Measurements from ENCODE around the gene LDLRAP1.

Gene LDLRAP1

GRCh38 chr1:25524568-25525360 lies 18.6 kb upstream of the LDLRAP1 start:
- peaks cover 0 to 29% (median 6%) of the 10 kb centered on the region in 5 donors for H3K27me3 ChIP-seq (ENCODE audit: control insufficient read depth in 5 of 5, insufficient read depth in 4 of 5, low read length in 5 of 5)
- peaks cover 0 to 9% (median 0%) of the 10 kb centered on the region in 5 donors for H3K4me1 ChIP-seq (ENCODE audit: control insufficient read depth in 5 of 5, insufficient read depth in 5 of 5, low read length in 5 of 5)
- no peak overlapping the region for H3K4me3 ChIP-seq (ENCODE audit: low read depth in 1 of 5, low read length in 5 of 5)
- no peak overlapping the region for H3K27ac ChIP-seq (ENCODE audit: low read depth, low read length)
- peaks cover 0 to 11% (median 10%) of the 10 kb centered on the region in 5 donors for H3K9me3 ChIP-seq (ENCODE audit: control insufficient read depth in 5 of 5, low read length in 5 of 5)
- no peak overlapping the region for H3K9ac ChIP-seq (ENCODE audit: low read length in 5 of 5)
- no peaks in the 10 kb centered on the region for H3K36me3 ChIP-seq (ENCODE audit: control insufficient read depth in 5 of 5, insufficient read depth in 5 of 5, low read length in 5 of 5)

GRCh38 chr1:25525361-25525688 lies 18.1 kb upstream of the LDLRAP1 start:
- Histone ChIP-seq H3K36me3 (ENCODE audit: control insufficient read depth in 5 of 5, insufficient read depth in 5 of 5, low read length in 5 of 5) (no peaks in the 10 kb centered on the region), H3K4me3 (ENCODE audit: low read depth in 1 of 5, low read length in 5 of 5) (no peak overlapping the region), H3K9ac (ENCODE audit: low read length in 5 of 5) (no peak overlapping the region), H3K27me3 (ENCODE audit: control insufficient read depth in 5 of 5, insufficient read depth in 4 of 5, low read length in 5 of 5) (peaks cover 0 to 31% (median 6%) of the 10 kb centered on the region in 5 donors), H3K27ac (ENCODE audit: low read depth, low read length) (no peak overlapping the region), H3K4me1 (ENCODE audit: control insufficient read depth in 5 of 5, insufficient read depth in 5 of 5, low read length in 5 of 5) (peaks cover 0 to 9% (median 0%) of the 10 kb centered on the region in 5 donors), H3K9me3 (ENCODE audit: control insufficient read depth in 5 of 5, low read length in 5 of 5) (peaks cover 0 to 11% (median 10%) of the 10 kb centered on the region in 5 donors)

- H3K27me3 ChIP-seq (ENCODE audit: control insufficient read depth in 5 of 5, insufficient read depth in 4 of 5, low read length in 5 of 5) = peaks cover 0 to 31% (median 6%) of the 10 kb centered on the region in 5 donors
- H3K4me3 ChIP-seq (ENCODE audit: low read depth in 1 of 5, low read length in 5 of 5) = no peak overlapping the region
- no peak overlapping the region for H3K27ac ChIP-seq (ENCODE audit: low read depth, low read length)
- H3K36me3 ChIP-seq (ENCODE audit: control insufficient read depth in 5 of 5, insufficient read depth in 5 of 5, low read length in 5 of 5) = no peaks in the 10 kb centered on the region
- peaks cover 0 to 9% (median 0%) of the 10 kb centered on the region in 5 donors for H3K4me1 ChIP-seq (ENCODE audit: control insufficient read depth in 5 of 5, insufficient read depth in 5 of 5, low read length in 5 of 5)
- H3K9me3 ChIP-seq (ENCODE audit: control insufficient read depth in 5 of 5, low read length in 5 of 5) = peaks cover 0 to 11% (median 10%) of the 10 kb centered on the region in 5 donors
- no peak overlapping the region for H3K9ac ChIP-seq (ENCODE audit: low read length in 5 of 5)
Measured at GRCh38 chr1:25526753-25527152, 16.7 kb upstream of the LDLRAP1 start.

GRCh38 chr1:25527226-25527846 lies 16.1 kb upstream of the LDLRAP1 start:
- Histone ChIP-seq H3K9ac (ENCODE audit: low read length in 5 of 5) (no peak overlapping the region), H3K9me3 (ENCODE audit: control insufficient read depth in 5 of 5, low read length in 5 of 5) (peaks cover 0 to 11% (median 10%) of the 10 kb centered on the region in 5 donors), H3K27me3 (ENCODE audit: control insufficient read depth in 5 of 5, insufficient read depth in 4 of 5, low read length in 5 of 5) (peaks cover 0 to 31% (median 6%) of the 10 kb centered on the region in 5 donors), H3K36me3 (ENCODE audit: control insufficient read depth in 5 of 5, insufficient read depth in 5 of 5, low read length in 5 of 5) (no peaks in the 10 kb centered on the region), H3K4me3 (ENCODE audit: low read depth in 1 of 5, low read length in 5 of 5) (no peak overlapping the region), H3K4me1 (ENCODE audit: control insufficient read depth in 5 of 5, insufficient read depth in 5 of 5, low read length in 5 of 5) (peaks cover 0 to 9% (median 0%) of the 10 kb centered on the region in 5 donors), H3K27ac (ENCODE audit: low read depth, low read length) (no peak overlapping the region)

GRCh38 chr1:25527946-25528595 lies 15.3 kb upstream of the LDLRAP1 start:
- H3K36me3 ChIP-seq (ENCODE audit: control insufficient read depth in 5 of 5, insufficient read depth in 5 of 5, low read length in 5 of 5) = no peaks in the 10 kb centered on the region
- H3K9me3 ChIP-seq (ENCODE audit: control insufficient read depth in 5 of 5, low read length in 5 of 5) = peaks cover 0 to 11% (median 10%) of the 10 kb centered on the region in 5 donors
- peaks cover 0 to 30% (median 6%) of the 10 kb centered on the region in 5 donors for H3K27me3 ChIP-seq (ENCODE audit: control insufficient read depth in 5 of 5, insufficient read depth in 4 of 5, low read length in 5 of 5)
- H3K9ac ChIP-seq (ENCODE audit: low read length in 5 of 5) = no peak overlapping the region
- H3K4me3 ChIP-seq (ENCODE audit: low read depth in 1 of 5, low read length in 5 of 5) = no peak overlapping the region
- peaks cover 0 to 9% (median 0%) of the 10 kb centered on the region in 5 donors for H3K4me1 ChIP-seq (ENCODE audit: control insufficient read depth in 5 of 5, insufficient read depth in 5 of 5, low read length in 5 of 5)
- H3K27ac ChIP-seq (ENCODE audit: low read depth, low read length) = no peak overlapping the region

- H3K36me3 ChIP-seq (ENCODE audit: control insufficient read depth in 5 of 5, insufficient read depth in 5 of 5, low read length in 5 of 5) = no peaks in the 10 kb centered on the region
- no peak overlapping the region for H3K4me3 ChIP-seq (ENCODE audit: low read depth in 1 of 5, low read length in 5 of 5)
- peaks cover 0 to 11% (median 10%) of the 10 kb centered on the region in 5 donors for H3K9me3 ChIP-seq (ENCODE audit: control insufficient read depth in 5 of 5, low read length in 5 of 5)
- no peak overlapping the region for H3K27ac ChIP-seq (ENCODE audit: low read depth, low read length)
- H3K4me1 ChIP-seq (ENCODE audit: control insufficient read depth in 5 of 5, insufficient read depth in 5 of 5, low read length in 5 of 5) = peaks cover 0 to 9% (median 1%) of the 10 kb centered on the region in 5 donors
- peaks cover 0 to 22% (median 6%) of the 10 kb centered on the region in 5 donors for H3K27me3 ChIP-seq (ENCODE audit: control insufficient read depth in 5 of 5, insufficient read depth in 4 of 5, low read length in 5 of 5)
- no peak overlapping the region for H3K9ac ChIP-seq (ENCODE audit: low read length in 5 of 5)
Measured at GRCh38 chr1:25528881-25529517, 14.4 kb upstream of the LDLRAP1 start.

GRCh38 chr1:25529518-25530185 lies 13.8 kb upstream of the LDLRAP1 start:
- Histone ChIP-seq H3K36me3 (ENCODE audit: control insufficient read depth in 5 of 5, insufficient read depth in 5 of 5, low read length in 5 of 5) (no peaks in the 10 kb centered on the region), H3K4me3 (ENCODE audit: low read depth in 1 of 5, low read length in 5 of 5) (no peak overlapping the region), H3K27ac (ENCODE audit: low read depth, low read length) (no peak overlapping the region), H3K27me3 (ENCODE audit: control insufficient read depth in 5 of 5, insufficient read depth in 4 of 5, low read length in 5 of 5) (peaks cover 0 to 16% (median 3%) of the 10 kb centered on the region in 5 donors), H3K4me1 (ENCODE audit: control insufficient read depth in 5 of 5, insufficient read depth in 5 of 5, low read length in 5 of 5) (peaks cover 0 to 3% (median 2%) of the 10 kb centered on the region in 5 donors), H3K9me3 (ENCODE audit: control insufficient read depth in 5 of 5, low read length in 5 of 5) (peaks cover 0 to 11% (median 10%) of the 10 kb centered on the region in 5 donors), H3K9ac (ENCODE audit: low read length in 5 of 5) (no peak overlapping the region)

GRCh38 chr1:25530186-25531081 lies 13.0 kb upstream of the LDLRAP1 start:
- no peak overlapping the region for H3K4me3 ChIP-seq (ENCODE audit: low read depth in 1 of 5, low read length in 5 of 5)
- no peak overlapping the region for H3K9ac ChIP-seq (ENCODE audit: low read length in 5 of 5)
- no peaks in the 10 kb centered on the region for H3K36me3 ChIP-seq (ENCODE audit: control insufficient read depth in 5 of 5, insufficient read depth in 5 of 5, low read length in 5 of 5)
- no peak overlapping the region for H3K27ac ChIP-seq (ENCODE audit: low read depth, low read length)
- peaks cover 0 to 5% (median 2%) of the 10 kb centered on the region in 5 donors for H3K9me3 ChIP-seq (ENCODE audit: control insufficient read depth in 5 of 5, low read length in 5 of 5)
- H3K27me3 ChIP-seq (ENCODE audit: control insufficient read depth in 5 of 5, insufficient read depth in 4 of 5, low read length in 5 of 5) = peaks cover 0 to 10% (median 2%) of the 10 kb centered on the region in 5 donors
- H3K4me1 ChIP-seq (ENCODE audit: control insufficient read depth in 5 of 5, insufficient read depth in 5 of 5, low read length in 5 of 5) = peaks cover 0 to 3% (median 0%) of the 10 kb centered on the region in 5 donors

- no peak overlapping the region for H3K4me3 ChIP-seq (ENCODE audit: low read depth in 1 of 5, low read length in 5 of 5)
Measured at GRCh38 chr1:25531082-25531461, 12.3 kb upstream of the LDLRAP1 start.

More at GRCh38 chr1:25531082-25531461, 12.3 kb upstream of the LDLRAP1 start:
- peaks cover 0 to 5% (median 0%) of the 10 kb centered on the region in 5 donors for H3K4me1 ChIP-seq (ENCODE audit: control insufficient read depth in 5 of 5, insufficient read depth in 5 of 5, low read length in 5 of 5)
- no peaks in the 10 kb centered on the region for H3K36me3 ChIP-seq (ENCODE audit: control insufficient read depth in 5 of 5, insufficient read depth in 5 of 5, low read length in 5 of 5)
- no peak overlapping the region for H3K9ac ChIP-seq (ENCODE audit: low read length in 5 of 5)
- no peaks in the 10 kb centered on the region for H3K9me3 ChIP-seq (ENCODE audit: control insufficient read depth in 5 of 5, low read length in 5 of 5)
- peaks cover 0 to 10% (median 2%) of the 10 kb centered on the region in 5 donors for H3K27me3 ChIP-seq (ENCODE audit: control insufficient read depth in 5 of 5, insufficient read depth in 4 of 5, low read length in 5 of 5)
- no peak overlapping the region for H3K27ac ChIP-seq (ENCODE audit: low read depth, low read length)
